ENCODE measurements around the gene SLC9A9. TPM values are rescaled to one million over a fixed set of nuclear protein-coding genes. Genes with fewer than 3 reads are reported as not detected.

SLC9A9 gene
- total RNA-seq, 1 experiment from 2014 or later, result 1.4 TPM

GRCh38 chr3:143601723-143602484 is 246.4 kb downstream of the SLC9A9 start:
- TF ChIP-seq EZH2 (IDR thresholded peaks at IDR 0.05; ENCODE audit: borderline replicate concordance, low read depth, low read length, poor library complexity, severe bottlenecking), result no peak
- 0 out of 2 replicates have a peak, but pooled peaks have one; percentile 9 for TF ChIP-seq CTCF (conservative IDR thresholded peaks at IDR 0.05; ENCODE audit: low read depth, low read length)
- DNase-seq (ENCODE audit: low spot score), result peak; percentile 59
- H3K27me3 ChIP-seq (replicated peaks; ENCODE audit: insufficient read depth, low read depth, low read length, poor library complexity), result no peaks in the 10 kb centered on the region
- no peak overlapping the region for H3K27ac ChIP-seq (ENCODE audit: low read depth, low read length, poor library complexity, severe bottlenecking)
- H3K36me3 ChIP-seq (ENCODE audit: insufficient read depth, low read length, poor library complexity, severe bottlenecking), result no peaks in the 10 kb centered on the region
- intact Hi-C loops (cut with micrococcal nuclease; ENCODE audit: unreplicated experiment), result no loop called here
- no peak overlapping the region for H3K4me3 ChIP-seq (ENCODE audit: low read depth, low read length, poor library complexity, severe bottlenecking)
- ChIA-PET POLR2A (ENCODE audit: low non-redundant PET) (no interaction called here), CTCF (no interaction called here)
- no TSS peak for BruUV-seq (replicated peaks)
- H3K9me3 ChIP-seq (ENCODE audit: low read depth, low read length, poor library complexity, severe bottlenecking), result no peaks in the 10 kb centered on the region
- peaks cover 19% of the 10 kb centered on the region for H3K4me1 ChIP-seq (ENCODE audit: insufficient read depth, low read length, poor library complexity, severe bottlenecking)

GRCh38 chr3:143600756-143601718 is 247.2 kb downstream of the SLC9A9 start:
- BruUV-seq (replicated peaks), result no TSS peak
- H3K9me3 ChIP-seq (ENCODE audit: low read depth, low read length, poor library complexity, severe bottlenecking), result no peaks in the 10 kb centered on the region
- no peak overlapping the region for H3K4me3 ChIP-seq (ENCODE audit: low read depth, low read length, poor library complexity, severe bottlenecking)
- intact Hi-C loops (cut with micrococcal nuclease; ENCODE audit: unreplicated experiment), result no loop called here
- ChIA-PET CTCF (no interaction called here), POLR2A (ENCODE audit: low non-redundant PET) (no interaction called here)
- H3K4me1 ChIP-seq (ENCODE audit: insufficient read depth, low read length, poor library complexity, severe bottlenecking), result peaks cover 19% of the 10 kb centered on the region
- no peak overlapping the region for H3K27ac ChIP-seq (ENCODE audit: low read depth, low read length, poor library complexity, severe bottlenecking)
- H3K36me3 ChIP-seq (ENCODE audit: insufficient read depth, low read length, poor library complexity, severe bottlenecking), result no peaks in the 10 kb centered on the region
- DNase-seq (ENCODE audit: low spot score), result peak; percentile 85
- H3K27me3 ChIP-seq (replicated peaks; ENCODE audit: insufficient read depth, low read depth, low read length, poor library complexity), result no peaks in the 10 kb centered on the region
- TF ChIP-seq EZH2 (IDR thresholded peaks at IDR 0.05; ENCODE audit: borderline replicate concordance, low read depth, low read length, poor library complexity, severe bottlenecking) (no peak), CTCF (conservative IDR thresholded peaks at IDR 0.05; ENCODE audit: low read depth, low read length) (no peak)

GRCh38 chr3:143597774-143598652 is 250.3 kb downstream of the SLC9A9 start:
- CTCF ChIA-PET, result no interaction called here
- POLR2A ChIA-PET (ENCODE audit: low non-redundant PET), result no interaction called here
- H3K4me3 ChIP-seq (ENCODE audit: low read depth, low read length, poor library complexity, severe bottlenecking), result no peak overlapping the region
- H3K36me3 ChIP-seq (ENCODE audit: insufficient read depth, low read length, poor library complexity, severe bottlenecking), result no peaks in the 10 kb centered on the region
- no peaks in the 10 kb centered on the region for H3K27me3 ChIP-seq (replicated peaks; ENCODE audit: insufficient read depth, low read depth, low read length, poor library complexity)
- no peak overlapping the region for H3K27ac ChIP-seq (ENCODE audit: low read depth, low read length, poor library complexity, severe bottlenecking)
- BruUV-seq (replicated peaks), result no TSS peak
- no peaks in the 10 kb centered on the region for H3K9me3 ChIP-seq (ENCODE audit: low read depth, low read length, poor library complexity, severe bottlenecking)
- no peak for DNase-seq (ENCODE audit: low spot score)
- peaks cover 19% of the 10 kb centered on the region for H3K4me1 ChIP-seq (ENCODE audit: insufficient read depth, low read length, poor library complexity, severe bottlenecking)
- intact Hi-C loops (cut with micrococcal nuclease; ENCODE audit: unreplicated experiment), result no loop called here
- TF ChIP-seq CTCF (conservative IDR thresholded peaks at IDR 0.05; ENCODE audit: low read depth, low read length) (no peak), EZH2 (IDR thresholded peaks at IDR 0.05; ENCODE audit: borderline replicate concordance, low read depth, low read length, poor library complexity, severe bottlenecking) (no peak)
